ENCODE data around the gene ALDH1L2. TPM values are rescaled to one million over a fixed set of nuclear protein-coding genes. Genes with fewer than 3 reads are reported as not detected.

ALDH1L2 gene
- total RNA-seq (1 to 10 TPM in 8 of 9 donors, under 1 TPM in 1; 0.81 to 6.7 (median 2.0) TPM), polyA plus RNA-seq (1 to 10 TPM in 1 of 2 donors, under 1 TPM in 1; 0.53 to 2.3 TPM)
- long read RNA-seq, donor 1: 0 reads
- long read RNA-seq, donor 2, full-length matches to known transcripts: 1 of 4 reads
- long read RNA-seq, donor 2, partial matches to known transcripts: 2 of 4 reads
- long read RNA-seq, donor 2, other reads (novel, unspliced or antisense): 1 of 4 reads
- long read RNA-seq, donor 3, partial matches to known transcripts: 0 of 1 reads
- long read RNA-seq, donor 3, other reads (novel, unspliced or antisense): 1 of 1 reads

DNA sequence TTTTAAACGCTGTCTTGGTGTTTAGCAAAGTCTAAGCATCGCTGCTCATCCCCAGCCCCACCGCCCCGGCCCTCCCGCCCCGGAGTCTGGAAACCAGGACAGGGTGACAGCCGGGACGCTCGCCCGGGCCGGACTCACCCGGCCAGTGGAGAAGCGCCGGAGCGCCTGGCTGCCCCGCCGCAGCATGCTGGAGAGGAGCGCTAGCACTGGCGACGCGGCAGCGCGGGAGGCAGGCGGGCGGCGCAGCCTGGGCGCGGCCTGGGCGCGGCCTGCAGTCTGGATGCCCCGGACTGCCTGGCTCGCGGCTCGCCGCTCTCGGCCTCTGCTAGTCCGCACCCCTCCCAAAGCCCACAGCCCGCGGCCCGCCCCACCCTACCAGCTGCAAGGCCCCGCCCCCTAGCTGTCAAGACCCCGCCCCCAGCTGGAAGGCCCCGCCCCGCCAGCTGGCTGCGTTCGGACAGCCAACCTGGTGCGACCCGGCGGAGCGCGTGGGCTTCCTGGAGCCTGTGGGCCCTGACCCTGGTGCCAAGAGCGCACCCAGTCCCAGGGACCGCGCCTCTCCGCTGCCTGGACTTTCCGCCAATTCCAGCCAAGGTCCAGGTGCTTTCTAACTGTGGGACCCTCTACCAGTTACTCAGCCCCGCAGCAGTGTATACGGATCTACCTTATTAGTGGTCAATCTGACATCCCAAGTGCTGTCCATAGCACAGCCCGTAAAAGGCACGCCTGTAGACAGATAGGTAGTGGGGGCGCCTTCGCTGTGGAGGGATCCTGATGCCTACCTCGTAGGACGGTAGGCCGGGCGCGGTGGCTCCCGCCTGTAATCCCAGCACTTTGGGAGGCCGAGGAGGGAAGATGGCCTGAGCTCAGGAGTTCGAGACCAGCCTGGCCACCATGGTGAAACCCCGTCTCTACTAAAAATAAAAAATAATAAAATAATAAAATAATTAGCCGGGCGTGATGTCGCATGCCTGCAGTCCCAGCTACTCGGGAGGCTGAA, at the start of gene ALDH1L2:
ALDH1L2 (minus strand) TSS at position 208 of the 1,000 bp plus-strand sequence; CDS start at position 186, 22 bp downstream.
- Histone ChIP-seq H3K27me3 (peaks cover 0 to 5% (median 0%) of the 10 kb centered on the region in 9 donors), H3K4me1 (peaks cover 0 to 18% (median 7%) of the 10 kb centered on the region in 12 donors), H3K9me3 (no peaks in the 10 kb centered on the region), H3K27ac (peak within 1 kb of the TSS in 8 of 12 donors; percentile 7 to 70 (median 54)), H3K36me3 (no peaks in the 10 kb centered on the region), H3K4me3 (peak within 1 kb of the TSS; percentile 37 to 69 (median 59))
- DNase-seq (peak; percentile 81 to 91 (median 85)), ATAC-seq (peak; percentile 82 to 99 (median 94))
- 22 to 44% (median 28%) methylated on average over 40 to 75 of the region's 75 CpGs for WGBS, 4 donors
- intact Hi-C loops (cut with DNase I): no loop called here
- TF ChIP-seq, protein P1, sequence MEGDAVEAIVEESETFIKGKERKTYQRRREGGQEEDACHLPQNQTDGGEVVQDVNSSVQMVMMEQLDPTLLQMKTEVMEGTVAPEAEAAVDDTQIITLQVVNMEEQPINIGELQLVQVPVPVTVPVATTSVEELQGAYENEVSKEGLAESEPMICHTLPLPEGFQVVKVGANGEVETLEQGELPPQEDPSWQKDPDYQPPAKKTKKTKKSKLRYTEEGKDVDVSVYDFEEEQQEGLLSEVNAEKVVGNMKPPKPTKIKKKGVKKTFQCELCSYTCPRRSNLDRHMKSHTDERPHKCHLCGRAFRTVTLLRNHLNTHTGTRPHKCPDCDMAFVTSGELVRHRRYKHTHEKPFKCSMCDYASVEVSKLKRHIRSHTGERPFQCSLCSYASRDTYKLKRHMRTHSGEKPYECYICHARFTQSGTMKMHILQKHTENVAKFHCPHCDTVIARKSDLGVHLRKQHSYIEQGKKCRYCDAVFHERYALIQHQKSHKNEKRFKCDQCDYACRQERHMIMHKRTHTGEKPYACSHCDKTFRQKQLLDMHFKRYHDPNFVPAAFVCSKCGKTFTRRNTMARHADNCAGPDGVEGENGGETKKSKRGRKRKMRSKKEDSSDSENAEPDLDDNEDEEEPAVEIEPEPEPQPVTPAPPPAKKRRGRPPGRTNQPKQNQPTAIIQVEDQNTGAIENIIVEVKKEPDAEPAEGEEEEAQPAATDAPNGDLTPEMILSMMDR (IDR thresholded peaks at IDR 0.05): peak in 1 of 12 donors; percentile 13
- peak in 1 of 2 donors; percentile 20 for TF ChIP-seq POLR2A (IDR thresholded peaks at IDR 0.05)

DNA sequence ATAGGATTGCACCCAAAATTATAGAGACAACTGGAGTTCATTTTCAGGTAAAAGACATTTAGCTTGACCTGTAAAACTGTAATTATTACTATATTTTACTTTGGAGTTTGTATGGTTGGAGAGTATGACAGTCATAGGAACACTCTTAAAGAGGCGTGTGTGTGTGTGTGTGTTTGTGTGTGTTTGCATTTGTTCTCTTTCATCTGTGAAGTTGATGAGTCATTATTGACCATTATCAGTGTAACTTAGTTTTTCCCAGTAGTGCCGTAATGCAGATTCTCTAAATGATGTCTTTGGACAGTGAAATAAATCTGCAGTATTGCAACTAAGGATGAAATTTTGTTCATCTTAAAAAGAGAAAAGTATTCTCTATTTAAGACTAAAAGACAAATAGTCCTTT, 36.3 kb upstream of the ALDH1L2 start:
- Histone ChIP-seq H3K4me1 (peaks cover 0 to 4% (median 0%) of the 10 kb centered on the region in 12 donors), H3K36me3 (peaks cover 0 to 100% (median 100%) of the 10 kb centered on the region in 9 donors), H3K27ac (no peak overlapping the region), H3K9me3 (no peaks in the 10 kb centered on the region), H3K4me3 (no peak overlapping the region), H3K27me3 (no peaks in the 10 kb centered on the region)
- WGBS, 4 donors: 92 to 98% (median 95%) methylated on average over 2 of the region's 2 CpGs
- no peak for ATAC-seq
- no peak for DNase-seq
- TF ChIP-seq, protein P1 (IDR thresholded peaks at IDR 0.05): no peak
- TF ChIP-seq POLR2A (IDR thresholded peaks at IDR 0.05): no peak
- intact Hi-C loops (cut with DNase I): no loop called here

DNA sequence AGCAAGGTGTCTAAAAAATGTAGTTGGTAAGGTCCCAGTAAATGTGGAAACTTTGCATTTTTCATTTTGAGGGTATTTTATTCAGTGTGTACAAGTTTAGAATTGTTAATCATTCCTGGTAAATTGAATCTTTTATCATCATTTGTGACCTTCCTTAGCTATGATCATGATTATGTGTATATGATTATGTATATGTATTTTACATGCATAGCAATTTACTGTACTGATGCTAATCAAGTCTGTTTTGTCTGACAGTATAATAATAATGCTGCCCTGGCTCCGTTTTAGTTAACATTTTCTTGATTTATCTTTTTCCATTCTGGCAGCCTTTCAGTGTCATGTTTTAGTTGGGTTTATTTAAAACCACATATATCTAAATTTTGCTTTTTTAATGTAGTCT, 32.7 kb upstream of the ALDH1L2 start:
- Histone ChIP-seq H3K9me3 (no peaks in the 10 kb centered on the region), H3K27me3 (no peaks in the 10 kb centered on the region), H3K4me1 (peaks cover 0 to 19% (median 2%) of the 10 kb centered on the region in 12 donors), H3K4me3 (no peak overlapping the region), H3K27ac (no peak overlapping the region), H3K36me3 (peaks cover 0 to 100% (median 95%) of the 10 kb centered on the region in 9 donors)
- 86 to 95% (median 92%) methylated on average over 1 of the region's 1 CpG for WGBS, 4 donors
- intact Hi-C loops (cut with DNase I): loop anchor here in 1 of 10 donors (5.0 kb wide), 1 partner anchor 35 kb away; no protein-coding TSS in a partner anchor
- ATAC-seq (no peak), DNase-seq (no peak)
- TF ChIP-seq POLR2A (IDR thresholded peaks at IDR 0.05): no peak
- TF ChIP-seq, protein P1 (IDR thresholded peaks at IDR 0.05): no peak
